Liver (tissue), 9 donors: ENCODE measurements around the gene BDKRB1. TPM values are rescaled to one million over a fixed set of nuclear protein-coding genes. Genes with fewer than 3 reads are reported as not detected.

Experiments used
- DNase-seq: peaks from one replicate; pipeline ENCODE4 v3.0.0-alpha.2; 2017; ENCODE audit warnings: low spot score
- H3K27ac ChIP-seq, 2 donors: one replicate each; pipeline ENCODE4 v1.7.0; 2013; ENCODE audit warnings: inconsistent platforms in 2 of 2, low read length in 2 of 2, control low read depth in 1 of 2, low read depth in 1 of 2, mild to moderate bottlenecking in 1 of 2
- H3K27me3 ChIP-seq, 4 donors: one replicate each; pipeline versions ENCODE4 v1.6.1 to v1.7.0; 2013; ENCODE audit warnings: low read length in 3 of 4, inconsistent platforms in 1 of 4, mild to moderate bottlenecking in 1 of 4, moderate library complexity in 1 of 4; ENCODE audit not compliant: control insufficient read depth in 4 of 4, insufficient read depth in 4 of 4
- H3K36me3 ChIP-seq, 4 donors: one replicate each; pipeline versions ENCODE4 v1.6.1 to v1.7.0; 2013; ENCODE audit warnings: low read length in 3 of 4, mild to moderate bottlenecking in 3 of 4, low read depth in 1 of 4, moderate library complexity in 1 of 4; ENCODE audit not compliant: control insufficient read depth in 4 of 4, insufficient read depth in 3 of 4
- H3K4me1 ChIP-seq, 4 donors: one replicate each; pipeline versions ENCODE4 v1.6.1 to v1.7.0; 2013; ENCODE audit warnings: low read length in 3 of 4, mild to moderate bottlenecking in 3 of 4, moderate library complexity in 1 of 4; ENCODE audit not compliant: control insufficient read depth in 4 of 4, insufficient read depth in 4 of 4
- H3K4me3 ChIP-seq, 3 donors: one replicate each; pipeline versions ENCODE4 v1.6.1 to v1.7.0; 2013; ENCODE audit warnings: low read length in 3 of 3, control low read depth in 1 of 3, low read depth in 1 of 3, mild to moderate bottlenecking in 1 of 3
- H3K9ac ChIP-seq, 2 donors: one replicate each; pipeline ENCODE4 v1.7.0; 2013; ENCODE audit warnings: low read length in 2 of 2, mild to moderate bottlenecking in 2 of 2, moderate library complexity in 2 of 2, control low read depth in 1 of 2, low read depth in 1 of 2
- H3K9me3 ChIP-seq, 4 donors: one replicate each; pipeline versions ENCODE4 v1.6.1 to v1.7.0; 2013; ENCODE audit warnings: low read length in 3 of 4; ENCODE audit not compliant: control insufficient read depth in 4 of 4
- EGR1 ChIP-seq, 2 donors: IDR thresholded peaks; 2 replicates each; pipeline ENCODE4 v1.6.1; 2016 to 2018; ENCODE audit warnings: antibody characterized with exemption in 2 of 2, low read depth in 2 of 2
- FOXA1 ChIP-seq: IDR thresholded peaks from 2 replicates; pipeline ENCODE4 v1.6.1; 2016; ENCODE audit warnings: antibody characterized with exemption
- FOXA2 ChIP-seq: IDR thresholded peaks from 2 replicates; pipeline ENCODE4 v1.6.1; 2016; ENCODE audit warnings: antibody characterized with exemption
- GABPA ChIP-seq, 2 donors: IDR thresholded peaks in 1 of 2; conservative IDR thresholded peaks in 1 of 2; 2 replicates each; pipeline ENCODE4 v1.6.1; 2016; ENCODE audit warnings: antibody characterized with exemption in 2 of 2, mild to moderate bottlenecking in 1 of 2, moderate library complexity in 1 of 2
- HNF4A ChIP-seq, 2 donors: conservative IDR thresholded peaks; 2 replicates each; pipeline ENCODE4 v1.6.1; 2016; ENCODE audit warnings: antibody characterized with exemption in 2 of 2, mild to moderate bottlenecking in 2 of 2
- HNF4G ChIP-seq: IDR thresholded peaks from 2 replicates; pipeline ENCODE4 v1.6.1; 2016; ENCODE audit warnings: antibody characterized with exemption
- JUND ChIP-seq, 2 donors: IDR thresholded peaks; 2 replicates each; pipeline ENCODE4 v1.6.1; 2016; ENCODE audit warnings: antibody characterized with exemption in 2 of 2
- NR2F2 ChIP-seq: IDR thresholded peaks from 2 replicates; pipeline ENCODE4 v1.6.1; 2016; ENCODE audit warnings: antibody characterized with exemption
- RAD21 ChIP-seq, 2 donors: IDR thresholded peaks; 2 replicates each; pipeline ENCODE4 v1.6.1; 2016; ENCODE audit warnings: antibody characterized with exemption in 2 of 2, mild to moderate bottlenecking in 2 of 2
- RXRA ChIP-seq, 2 donors: IDR thresholded peaks; 2 replicates each; pipeline ENCODE4 v1.6.1; 2017 to 2018; ENCODE audit warnings: antibody characterized with exemption in 2 of 2, mild to moderate bottlenecking in 1 of 2
- SP1 ChIP-seq: IDR thresholded peaks from 2 replicates; pipeline ENCODE4 v1.6.1; 2018; ENCODE audit warnings: antibody characterized with exemption, mild to moderate bottlenecking
- TAF1 ChIP-seq: conservative IDR thresholded peaks from 2 replicates; pipeline ENCODE4 v1.6.1; 2016; ENCODE audit warnings: antibody characterized with exemption, mild to moderate bottlenecking
- YY1 ChIP-seq: IDR thresholded peaks from 2 replicates; pipeline ENCODE4 v1.6.1; 2016; ENCODE audit warnings: antibody characterized with exemption, mild to moderate bottlenecking
- WGBS: extraction: QIAGEN DNeasy Blood & Tissue Kit; methylation state at CpG from one replicate; pipeline ENCODE4 v1.1.7; 2013; 5-methylcytosine and 5-hydroxymethylcytosine counted together
- polyA plus RNA-seq, 2 donors: library from polyadenylated mRNA; stranded (reverse) in 1 of 2; unstranded in 1 of 2; fragments of 200-250 nt in 1 of 2; fragments of >200 nt in 1 of 2; fragmentation: Nextera tagmentation in 1 of 2; extraction: Ambion mirVana in 1 of 2; gene quantifications; one replicate each; pipeline versions ENCODE4 v1.2.1 to v1.2.3, GENCODE V29; 2013 to 2015
- total RNA-seq, 2 donors: library from RNA; depleted of rRNA; stranded (reverse); fragments of >200 nt; gene quantifications; one replicate each; pipeline ENCODE4 v1.2.3, GENCODE V29; 2014
- TF ChIP-seq, protein P1 (sequence below): IDR thresholded peaks from 2 replicates; pipeline ENCODE4 v1.6.1; 2016; ENCODE audit warnings: antibody characterized with exemption
- TF ChIP-seq, protein P2 (sequence below): IDR thresholded peaks from 2 replicates; pipeline ENCODE4 v1.6.1; 2016; ENCODE audit warnings: antibody characterized with exemption
- TF ChIP-seq, protein P3 (sequence below): IDR thresholded peaks from 2 replicates; pipeline ENCODE4 v1.6.1; 2016; ENCODE audit warnings: antibody characterized with exemption, mild to moderate bottlenecking
- TF ChIP-seq, protein P4 (sequence below): IDR thresholded peaks from 2 replicates; pipeline ENCODE4 v1.6.1; 2016; ENCODE audit warnings: antibody characterized with exemption
- TF ChIP-seq, protein P5 (sequence below): fragments of 150-350 bp; IDR thresholded peaks from 2 replicates; pipeline ENCODE4 v1.5.1; 2017; ENCODE audit warnings: improper control_type of control experiment, low read depth, low read length; ENCODE audit not compliant: missing input control
- donor health status: healthy.
- donor health status: healthy.
- donor health status: healthy.
- donor health status: healthy.
- donor health status: healthy.

Gene BDKRB1
- total and polyA plus RNA-seq, 4 donors: not detected

DNA sequence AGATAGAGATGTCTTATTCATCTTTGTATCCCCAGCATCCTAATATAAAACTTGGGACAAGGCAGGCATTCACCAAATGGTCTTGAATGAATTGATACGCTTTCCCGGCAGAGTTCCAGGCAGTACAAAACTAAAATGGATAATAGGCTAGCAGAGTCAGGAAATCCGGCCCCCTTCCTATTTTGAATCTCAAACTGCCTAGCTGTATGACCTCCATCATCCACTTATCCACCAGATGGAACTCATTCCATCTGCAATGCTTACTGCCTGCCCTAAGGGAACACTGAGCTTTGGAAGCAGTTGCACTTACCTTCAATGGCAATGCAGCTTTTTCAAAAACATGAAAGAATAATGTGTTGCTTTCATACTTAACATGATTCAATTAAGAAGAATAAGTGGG is 43.4 kb downstream of the BDKRB1 start:
- H3K9me3 ChIP-seq: no peaks in the 10 kb centered on the region
- H3K4me3 ChIP-seq: no peak overlapping the region
- 86% methylated on average over 3 of the region's 3 CpGs for WGBS
- H3K27ac ChIP-seq: no peak overlapping the region
- no peak overlapping the region for H3K9ac ChIP-seq
- DNase-seq: no peak
- TF ChIP-seq HNF4A (conservative IDR thresholded peaks at IDR 0.05) (no peak), JUND (IDR thresholded peaks at IDR 0.05) (no peak), GABPA (IDR thresholded peaks at IDR 0.05 in 1 of 2, conservative IDR thresholded peaks at IDR 0.05 in 1 of 2) (no peak)
- TF ChIP-seq, protein P1, sequence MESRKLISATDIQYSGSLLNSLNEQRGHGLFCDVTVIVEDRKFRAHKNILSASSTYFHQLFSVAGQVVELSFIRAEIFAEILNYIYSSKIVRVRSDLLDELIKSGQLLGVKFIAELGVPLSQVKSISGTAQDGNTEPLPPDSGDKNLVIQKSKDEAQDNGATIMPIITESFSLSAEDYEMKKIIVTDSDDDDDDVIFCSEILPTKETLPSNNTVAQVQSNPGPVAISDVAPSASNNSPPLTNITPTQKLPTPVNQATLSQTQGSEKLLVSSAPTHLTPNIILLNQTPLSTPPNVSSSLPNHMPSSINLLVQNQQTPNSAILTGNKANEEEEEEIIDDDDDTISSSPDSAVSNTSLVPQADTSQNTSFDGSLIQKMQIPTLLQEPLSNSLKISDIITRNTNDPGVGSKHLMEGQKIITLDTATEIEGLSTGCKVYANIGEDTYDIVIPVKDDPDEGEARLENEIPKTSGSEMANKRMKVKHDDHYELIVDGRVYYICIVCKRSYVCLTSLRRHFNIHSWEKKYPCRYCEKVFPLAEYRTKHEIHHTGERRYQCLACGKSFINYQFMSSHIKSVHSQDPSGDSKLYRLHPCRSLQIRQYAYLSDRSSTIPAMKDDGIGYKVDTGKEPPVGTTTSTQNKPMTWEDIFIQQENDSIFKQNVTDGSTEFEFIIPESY: no peak
- H3K27me3 ChIP-seq: no peaks in the 10 kb centered on the region
- H3K36me3 ChIP-seq: peaks cover 6 to 38% (median 30%) of the 10 kb centered on the region in 4 donors
- H3K4me1 ChIP-seq: peaks cover 0 to 4% (median 1%) of the 10 kb centered on the region in 4 donors

DNA sequence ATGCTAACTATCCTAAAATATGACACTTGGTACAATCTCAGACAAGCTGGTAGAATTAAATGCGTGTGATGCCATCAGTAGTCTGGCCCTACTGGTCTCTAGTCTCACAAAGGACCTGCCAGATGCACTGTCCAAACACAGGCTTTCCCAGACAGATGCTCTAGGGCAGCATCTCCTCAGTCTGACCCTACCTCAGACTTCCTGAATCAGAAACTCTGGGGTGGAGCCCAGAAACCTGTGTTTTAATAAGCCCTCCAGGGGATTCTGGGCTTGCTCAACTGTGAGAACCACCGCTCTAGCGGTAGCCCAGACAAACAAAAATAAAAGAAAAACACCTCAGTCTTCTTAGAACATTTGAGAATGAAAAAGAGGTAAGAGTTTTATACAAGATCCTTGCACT is 48.0 kb downstream of the BDKRB1 start:
- no peak overlapping the region for H3K4me3 ChIP-seq
- H3K27ac ChIP-seq: no peak overlapping the region
- no peak overlapping the region for H3K9ac ChIP-seq
- peaks cover 2 to 8% (median 6%) of the 10 kb centered on the region in 4 donors for H3K4me1 ChIP-seq
- no peak for DNase-seq
- 97% methylated on average over 3 of the region's 3 CpGs for WGBS
- H3K9me3 ChIP-seq: no peaks in the 10 kb centered on the region
- TF ChIP-seq NR2F2 (no peak), GABPA (IDR thresholded peaks at IDR 0.05 in 1 of 2, conservative IDR thresholded peaks at IDR 0.05 in 1 of 2) (no peak)
- no peaks in the 10 kb centered on the region for H3K27me3 ChIP-seq
- peaks cover 10 to 53% (median 38%) of the 10 kb centered on the region in 4 donors for H3K36me3 ChIP-seq

DNA sequence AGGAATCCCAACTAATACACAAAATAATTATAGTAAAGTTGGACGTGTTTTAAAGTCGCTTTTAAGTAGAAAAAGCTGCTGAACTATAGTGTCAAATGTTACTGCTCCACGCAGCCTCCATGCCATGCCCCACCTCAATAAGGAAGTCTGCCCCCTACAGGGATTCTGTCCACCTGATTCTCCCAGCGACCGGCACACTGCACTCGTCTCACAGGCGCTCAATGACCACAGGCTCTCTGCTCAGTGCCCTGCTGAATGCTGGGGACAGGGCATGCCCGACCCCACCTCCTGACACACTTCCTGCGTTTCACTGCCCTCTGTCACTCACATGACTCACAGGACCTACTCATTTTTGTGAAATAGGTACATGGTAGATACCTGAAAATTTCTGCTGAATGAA is 48.9 kb downstream of the BDKRB1 start:
- WGBS: 93% methylated on average over 9 of the region's 9 CpGs
- peaks cover 10 to 43% (median 33%) of the 10 kb centered on the region in 4 donors for H3K36me3 ChIP-seq
- no peak for TF ChIP-seq RAD21 (IDR thresholded peaks at IDR 0.05)
- no peak for TF ChIP-seq YY1
- TF ChIP-seq, protein P2, sequence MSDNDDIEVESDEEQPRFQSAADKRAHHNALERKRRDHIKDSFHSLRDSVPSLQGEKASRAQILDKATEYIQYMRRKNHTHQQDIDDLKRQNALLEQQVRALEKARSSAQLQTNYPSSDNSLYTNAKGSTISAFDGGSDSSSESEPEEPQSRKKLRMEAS: no peak
- TF ChIP-seq FOXA2: no peak
- TF ChIP-seq HNF4A (conservative IDR thresholded peaks at IDR 0.05): no peak
- no peak for TF ChIP-seq TAF1
- TF ChIP-seq, protein P3, sequence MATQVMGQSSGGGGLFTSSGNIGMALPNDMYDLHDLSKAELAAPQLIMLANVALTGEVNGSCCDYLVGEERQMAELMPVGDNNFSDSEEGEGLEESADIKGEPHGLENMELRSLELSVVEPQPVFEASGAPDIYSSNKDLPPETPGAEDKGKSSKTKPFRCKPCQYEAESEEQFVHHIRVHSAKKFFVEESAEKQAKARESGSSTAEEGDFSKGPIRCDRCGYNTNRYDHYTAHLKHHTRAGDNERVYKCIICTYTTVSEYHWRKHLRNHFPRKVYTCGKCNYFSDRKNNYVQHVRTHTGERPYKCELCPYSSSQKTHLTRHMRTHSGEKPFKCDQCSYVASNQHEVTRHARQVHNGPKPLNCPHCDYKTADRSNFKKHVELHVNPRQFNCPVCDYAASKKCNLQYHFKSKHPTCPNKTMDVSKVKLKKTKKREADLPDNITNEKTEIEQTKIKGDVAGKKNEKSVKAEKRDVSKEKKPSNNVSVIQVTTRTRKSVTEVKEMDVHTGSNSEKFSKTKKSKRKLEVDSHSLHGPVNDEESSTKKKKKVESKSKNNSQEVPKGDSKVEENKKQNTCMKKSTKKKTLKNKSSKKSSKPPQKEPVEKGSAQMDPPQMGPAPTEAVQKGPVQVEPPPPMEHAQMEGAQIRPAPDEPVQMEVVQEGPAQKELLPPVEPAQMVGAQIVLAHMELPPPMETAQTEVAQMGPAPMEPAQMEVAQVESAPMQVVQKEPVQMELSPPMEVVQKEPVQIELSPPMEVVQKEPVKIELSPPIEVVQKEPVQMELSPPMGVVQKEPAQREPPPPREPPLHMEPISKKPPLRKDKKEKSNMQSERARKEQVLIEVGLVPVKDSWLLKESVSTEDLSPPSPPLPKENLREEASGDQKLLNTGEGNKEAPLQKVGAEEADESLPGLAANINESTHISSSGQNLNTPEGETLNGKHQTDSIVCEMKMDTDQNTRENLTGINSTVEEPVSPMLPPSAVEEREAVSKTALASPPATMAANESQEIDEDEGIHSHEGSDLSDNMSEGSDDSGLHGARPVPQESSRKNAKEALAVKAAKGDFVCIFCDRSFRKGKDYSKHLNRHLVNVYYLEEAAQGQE: no peak
- TF ChIP-seq NR2F2: no peak
- no peak for TF ChIP-seq HNF4G
- TF ChIP-seq GABPA (IDR thresholded peaks at IDR 0.05 in 1 of 2, conservative IDR thresholded peaks at IDR 0.05 in 1 of 2): no peak
- TF ChIP-seq FOXA1: no peak
- TF ChIP-seq SP1: no peak
- TF ChIP-seq, protein P4, sequence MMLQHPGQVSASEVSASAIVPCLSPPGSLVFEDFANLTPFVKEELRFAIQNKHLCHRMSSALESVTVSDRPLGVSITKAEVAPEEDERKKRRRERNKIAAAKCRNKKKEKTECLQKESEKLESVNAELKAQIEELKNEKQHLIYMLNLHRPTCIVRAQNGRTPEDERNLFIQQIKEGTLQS: no peak
- TF ChIP-seq, protein P1: no peak
- TF ChIP-seq, protein P5, sequence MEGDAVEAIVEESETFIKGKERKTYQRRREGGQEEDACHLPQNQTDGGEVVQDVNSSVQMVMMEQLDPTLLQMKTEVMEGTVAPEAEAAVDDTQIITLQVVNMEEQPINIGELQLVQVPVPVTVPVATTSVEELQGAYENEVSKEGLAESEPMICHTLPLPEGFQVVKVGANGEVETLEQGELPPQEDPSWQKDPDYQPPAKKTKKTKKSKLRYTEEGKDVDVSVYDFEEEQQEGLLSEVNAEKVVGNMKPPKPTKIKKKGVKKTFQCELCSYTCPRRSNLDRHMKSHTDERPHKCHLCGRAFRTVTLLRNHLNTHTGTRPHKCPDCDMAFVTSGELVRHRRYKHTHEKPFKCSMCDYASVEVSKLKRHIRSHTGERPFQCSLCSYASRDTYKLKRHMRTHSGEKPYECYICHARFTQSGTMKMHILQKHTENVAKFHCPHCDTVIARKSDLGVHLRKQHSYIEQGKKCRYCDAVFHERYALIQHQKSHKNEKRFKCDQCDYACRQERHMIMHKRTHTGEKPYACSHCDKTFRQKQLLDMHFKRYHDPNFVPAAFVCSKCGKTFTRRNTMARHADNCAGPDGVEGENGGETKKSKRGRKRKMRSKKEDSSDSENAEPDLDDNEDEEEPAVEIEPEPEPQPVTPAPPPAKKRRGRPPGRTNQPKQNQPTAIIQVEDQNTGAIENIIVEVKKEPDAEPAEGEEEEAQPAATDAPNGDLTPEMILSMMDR: no peak
- no peak for TF ChIP-seq EGR1 (IDR thresholded peaks at IDR 0.05; ENCODE audit: low read depth in 2 of 2)
- TF ChIP-seq RXRA (IDR thresholded peaks at IDR 0.05): no peak
- TF ChIP-seq JUND (IDR thresholded peaks at IDR 0.05): no peak

More for the DNA sequence above, 48.9 kb downstream of the BDKRB1 start:
- no peaks in the 10 kb centered on the region for H3K9me3 ChIP-seq
- no peak overlapping the region for H3K4me3 ChIP-seq
- H3K27ac ChIP-seq: no peak overlapping the region
- H3K9ac ChIP-seq: no peak overlapping the region
- no peak for DNase-seq
- H3K4me1 ChIP-seq: peaks cover 7 to 13% (median 11%) of the 10 kb centered on the region in 4 donors
- H3K27me3 ChIP-seq: no peaks in the 10 kb centered on the region
